ENCODE measurements around the gene LTBP4.
"Not testable (repeated sequence)": the region's sequence is repeated elsewhere in the genome, so short reads cannot be mapped to it uniquely, and the experiment has no call there.

LTBP4 gene

GRCh38 chr19:40613690-40614621 lies 12.8 kb downstream of the LTBP4 start:
- DNase-seq: peak; percentile 87

- peak; percentile 48 for DNase-seq
Observed at GRCh38 chr19:40614622-40615411, 13.6 kb downstream of the LTBP4 start.

- DNase-seq: no peak
Observed at GRCh38 chr19:40616178-40616577, 15.0 kb downstream of the LTBP4 start.

GRCh38 chr19:40616941-40617340 lies 15.8 kb downstream of the LTBP4 start:
- no peak for DNase-seq

GRCh38 chr19:40617961-40618360 lies 16.8 kb downstream of the LTBP4 start:
- DNase-seq: no peak

- no peak for DNase-seq
Observed at GRCh38 chr19:40619333-40620160, 18.4 kb downstream of the LTBP4 start.

GRCh38 chr19:40620161-40620485 lies 19.0 kb downstream of the LTBP4 start:
- DNase-seq: no peak

- DNase-seq: no peak
Observed at GRCh38 chr19:40621283-40621682, 20.1 kb downstream of the LTBP4 start.

- DNase-seq: no peak
Observed at GRCh38 chr19:40621966-40622772, 21.0 kb downstream of the LTBP4 start.

- DNase-seq: no peak
Observed at GRCh38 chr19:40622773-40623075, 21.6 kb downstream of the LTBP4 start.

GRCh38 chr19:40623403-40624251 lies 22.5 kb downstream of the LTBP4 start:
- no peak for DNase-seq

- not testable (repeated sequence) for DNase-seq
Observed at GRCh38 chr19:40624369-40625153, 23.4 kb downstream of the LTBP4 start.

GRCh38 chr19:40625406-40626120 lies 24.4 kb downstream of the LTBP4 start:
- no peak for DNase-seq

- DNase-seq: no peak
Observed at GRCh38 chr19:40626918-40627317, 25.7 kb downstream of the LTBP4 start.

- DNase-seq: no peak
Observed at GRCh38 chr19:40627486-40628279, 26.5 kb downstream of the LTBP4 start.

- DNase-seq: no peak
Observed at GRCh38 chr19:40629346-40629745, 28.2 kb downstream of the LTBP4 start.

GRCh38 chr19:40630571-40631160 lies 29.5 kb downstream of the LTBP4 start:
- no peak for DNase-seq

GRCh38 chr19:40632311-40633036 lies 31.3 kb downstream of the LTBP4 start:
- no peak for DNase-seq
